GM18909 (cell line): Measurements from ENCODE around the gene TBC1D16.
"Not testable (repeated sequence)": the region's sequence is repeated elsewhere in the genome, so short reads cannot be mapped to it uniquely, and the experiment has no call there.

Source experiments
- ATAC-seq: cut with Tn5 transposase; IDR thresholded peaks from one replicate; pipeline ENCODE4 v1.9.1; 2021; ENCODE audit warnings: mild to moderate bottlenecking; ENCODE audit not compliant: unreplicated experiment, poor library complexity

TBC1D16 gene

DNA sequence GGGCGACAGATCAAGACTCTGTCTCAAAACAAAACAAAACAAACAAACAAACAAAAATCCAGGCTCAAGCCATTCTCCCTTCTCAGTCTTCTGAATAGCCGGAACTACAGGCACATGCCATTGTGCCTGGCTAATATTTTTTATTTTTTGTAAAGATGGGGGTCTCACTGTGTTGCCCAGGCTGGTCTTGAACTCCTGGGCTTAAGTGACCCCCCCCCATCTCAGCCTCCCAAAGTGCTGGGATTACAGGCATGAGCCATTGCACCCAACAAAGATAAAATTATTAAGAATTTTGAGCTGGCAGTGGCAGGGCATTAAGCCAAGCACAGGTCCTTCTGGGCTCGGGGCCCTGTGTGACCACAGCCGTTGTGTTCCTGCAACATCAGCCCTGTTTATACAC, 126.6 kb downstream of the TBC1D16 start:
- no peak for ATAC-seq

DNA sequence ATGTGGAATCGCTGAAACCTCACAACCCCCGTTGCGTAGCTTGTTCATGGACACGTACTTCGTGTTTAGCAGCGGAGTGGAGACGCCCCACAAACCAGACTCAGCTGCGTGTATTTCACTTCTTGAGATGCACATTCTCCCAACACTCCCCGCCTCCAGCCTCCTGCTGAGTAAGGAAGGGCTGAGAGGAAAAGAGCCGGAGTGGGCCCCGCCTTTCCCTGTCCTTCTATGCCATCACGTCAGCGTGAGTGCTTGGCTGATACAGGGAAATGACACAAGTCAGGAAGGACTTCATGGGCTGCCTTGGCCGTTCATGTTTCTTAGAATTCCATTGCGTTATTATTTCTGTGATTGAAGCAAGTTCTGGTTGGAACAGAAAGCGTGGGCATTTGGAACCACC, 127.8 kb downstream of the TBC1D16 start:
- ATAC-seq = no peak

DNA sequence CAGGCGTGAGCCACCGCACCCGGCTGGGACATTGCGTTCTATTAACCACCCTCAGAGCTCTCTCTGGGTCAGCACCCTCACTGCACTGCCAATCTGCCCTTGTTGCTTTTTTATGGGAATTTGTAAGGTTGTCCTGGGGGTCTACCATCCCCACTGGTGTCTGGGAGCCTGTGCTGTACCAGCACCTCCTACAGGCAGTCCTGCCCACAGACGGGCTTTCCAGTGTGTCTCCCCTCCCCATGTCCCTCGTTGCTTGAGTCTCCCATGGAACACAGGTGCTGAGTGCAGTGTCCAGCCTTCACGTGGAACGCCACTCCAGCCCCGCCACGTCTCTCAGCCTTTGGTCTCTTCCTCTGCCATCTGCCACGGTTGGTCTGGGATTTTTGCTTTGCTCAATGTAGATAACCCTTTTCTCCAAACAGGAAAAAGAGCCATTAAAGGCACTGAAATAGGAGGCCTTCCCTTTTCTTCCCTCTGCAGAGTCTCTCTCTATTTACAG, 128.4 kb downstream of the TBC1D16 start:
- no peak for ATAC-seq

DNA sequence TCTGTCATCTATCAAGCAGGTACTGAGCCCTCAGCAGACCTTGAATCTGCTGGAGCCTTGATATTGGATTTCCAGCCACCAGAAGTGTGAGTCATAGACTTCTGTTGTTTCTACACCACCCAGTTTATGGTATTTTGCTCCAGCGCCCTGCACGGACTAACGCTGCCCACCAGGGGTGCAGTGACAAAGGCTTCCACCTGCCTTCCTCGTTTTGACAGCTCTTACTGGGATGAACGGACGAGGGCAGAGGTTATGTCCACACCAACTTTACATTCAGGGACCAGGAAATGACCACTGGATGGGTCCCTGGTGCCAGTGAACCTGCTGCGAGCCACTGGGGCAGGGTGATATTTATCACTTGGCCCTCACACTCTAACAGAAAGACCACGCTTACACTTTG, 129.8 kb downstream of the TBC1D16 start:
- ATAC-seq = no peak

DNA sequence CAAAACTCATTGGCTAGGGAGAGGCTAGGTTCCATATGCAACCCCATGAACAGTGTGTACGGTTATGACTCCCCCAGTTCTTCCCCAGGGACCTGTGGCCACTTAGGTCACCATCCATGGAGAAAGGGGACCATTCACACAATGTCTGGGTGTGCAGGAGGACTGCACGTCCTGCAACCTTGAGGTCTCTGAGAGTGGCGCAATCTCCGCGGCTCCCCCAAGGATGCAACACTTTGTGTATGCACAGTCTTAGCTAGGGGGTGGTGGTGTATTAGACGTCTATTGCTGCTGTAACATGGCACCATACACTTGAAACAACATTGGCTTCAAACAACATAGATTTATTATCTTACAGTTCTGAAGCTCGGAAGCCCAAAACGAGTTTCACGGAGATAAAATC, 130.8 kb downstream of the TBC1D16 start:
- ATAC-seq = no peak

DNA sequence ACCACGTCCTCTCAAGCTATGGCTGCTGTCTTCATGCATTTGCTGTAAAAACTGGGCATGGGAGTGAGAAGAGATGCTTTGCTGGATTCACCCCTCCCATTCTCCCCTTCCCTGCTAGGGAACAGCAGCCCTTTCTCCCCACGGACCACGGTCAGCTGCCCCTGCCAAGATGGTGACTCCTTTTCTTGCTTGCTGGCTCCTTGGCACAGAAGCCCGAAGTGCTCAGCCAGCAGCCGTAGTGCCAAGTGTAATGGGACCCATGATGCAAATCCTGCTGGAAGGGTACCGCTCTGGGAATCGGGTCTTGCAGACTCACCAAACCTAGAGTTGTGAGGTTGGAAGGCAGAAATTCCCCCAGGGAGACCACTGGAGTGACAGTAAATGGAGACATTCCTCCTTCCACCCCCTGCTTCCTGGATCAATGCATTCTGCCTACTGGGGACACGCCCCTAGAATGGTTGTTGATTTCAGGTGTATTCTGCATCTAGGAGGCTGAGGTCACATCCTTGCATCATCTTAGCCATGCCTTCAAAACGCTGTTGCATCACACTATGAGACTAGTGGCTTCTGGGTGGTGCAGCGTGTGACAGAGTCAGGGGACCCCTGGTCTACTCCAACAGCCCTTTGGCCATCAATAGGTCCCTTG, 133.4 kb downstream of the TBC1D16 start:
- ATAC-seq = no peak

DNA sequence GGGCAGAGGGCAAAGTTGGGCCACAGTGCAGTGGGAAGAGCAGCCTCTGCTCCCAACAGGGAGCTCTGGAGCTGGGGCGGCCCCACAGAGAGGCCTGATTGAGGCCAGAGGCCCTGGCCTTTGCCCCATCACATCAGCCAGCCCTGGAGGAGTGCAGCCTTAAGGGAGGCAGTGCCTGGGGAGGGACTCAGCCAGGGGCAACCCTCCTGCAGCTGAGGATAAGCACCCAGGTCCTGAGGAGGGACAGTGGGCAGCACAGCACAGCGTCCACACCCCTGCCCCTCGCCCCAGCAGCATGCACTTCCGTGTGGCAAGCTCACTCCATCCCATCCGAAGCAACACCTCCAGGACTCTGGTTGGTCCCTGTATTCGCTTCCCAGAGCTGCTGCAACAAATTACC, 134.5 kb downstream of the TBC1D16 start:
- no peak for ATAC-seq

DNA sequence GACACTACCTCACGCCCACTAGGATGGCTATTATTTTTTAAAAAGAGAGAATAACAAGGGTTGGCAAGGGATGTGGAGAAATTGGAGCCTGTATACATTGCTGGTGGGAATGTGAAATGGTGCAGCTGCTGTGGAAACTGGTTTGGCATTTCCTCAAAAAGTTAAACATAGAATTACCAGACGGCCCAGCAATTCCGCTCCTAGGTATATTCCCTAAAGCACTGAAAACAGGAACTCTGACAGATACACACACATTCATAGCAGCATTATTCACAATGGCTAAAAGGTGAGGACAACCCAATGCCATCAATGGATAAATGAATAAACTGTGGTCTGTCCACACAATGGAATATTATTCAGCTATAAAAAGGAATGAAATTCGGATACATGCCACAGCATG, 136.1 kb downstream of the TBC1D16 start:
- no peak for ATAC-seq

DNA sequence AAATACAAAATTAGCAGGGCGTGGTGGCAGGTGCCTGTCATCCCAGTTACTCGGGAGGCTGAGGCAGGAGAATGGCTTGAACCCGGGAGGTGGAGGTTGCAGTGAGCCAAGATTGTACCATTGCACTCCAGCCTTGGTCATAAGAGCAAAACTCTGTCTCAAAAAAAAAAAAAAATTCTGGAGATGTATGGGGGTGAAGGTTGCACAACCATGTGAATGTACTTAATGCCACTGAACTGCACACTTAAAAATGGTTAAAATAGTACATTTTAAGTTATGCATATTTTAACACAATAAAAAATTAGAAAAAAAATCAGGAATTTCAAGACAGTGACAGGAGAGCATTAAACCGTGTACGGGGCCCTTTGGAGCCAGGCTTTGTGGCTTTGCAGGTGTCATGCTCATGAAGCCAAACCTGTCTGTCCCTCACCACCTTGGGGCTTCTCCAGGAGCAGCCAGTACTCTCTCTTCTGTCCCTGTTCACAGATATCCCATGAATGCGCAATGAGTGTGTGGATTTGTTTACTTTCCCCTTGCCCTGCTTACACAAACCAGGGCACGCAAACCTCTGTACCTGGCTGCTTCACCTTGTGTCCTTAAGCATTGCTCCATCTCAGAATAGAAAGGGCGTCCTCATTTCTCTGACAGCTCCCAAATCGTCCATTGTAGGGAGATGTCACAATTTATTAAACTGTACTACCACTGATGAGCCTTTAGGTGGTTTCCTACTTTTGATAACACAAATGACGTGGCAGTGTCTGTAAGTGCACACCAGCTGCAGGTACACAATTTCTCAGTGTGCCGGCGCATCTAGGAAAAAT, 138.2 kb downstream of the TBC1D16 start:
- ATAC-seq = no peak

DNA sequence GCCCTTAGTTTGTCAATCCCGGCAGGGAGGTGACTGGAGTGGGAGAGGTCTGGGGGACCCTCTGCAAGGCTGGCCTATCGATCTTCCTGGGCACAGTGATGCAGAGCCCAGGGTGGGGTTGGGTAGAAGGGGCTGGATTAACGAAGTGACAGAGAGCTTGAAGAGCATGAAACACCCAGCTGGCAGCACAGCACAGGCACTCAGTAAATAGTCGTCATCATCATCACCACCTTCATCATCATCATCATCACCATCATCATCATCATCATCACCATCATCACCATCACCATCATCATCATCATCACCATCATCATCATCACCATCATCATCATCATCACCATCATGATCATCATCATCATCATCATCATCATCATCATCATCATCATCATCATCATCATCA, 142.2 kb downstream of the TBC1D16 start:
- not testable (repeated sequence) for ATAC-seq

DNA sequence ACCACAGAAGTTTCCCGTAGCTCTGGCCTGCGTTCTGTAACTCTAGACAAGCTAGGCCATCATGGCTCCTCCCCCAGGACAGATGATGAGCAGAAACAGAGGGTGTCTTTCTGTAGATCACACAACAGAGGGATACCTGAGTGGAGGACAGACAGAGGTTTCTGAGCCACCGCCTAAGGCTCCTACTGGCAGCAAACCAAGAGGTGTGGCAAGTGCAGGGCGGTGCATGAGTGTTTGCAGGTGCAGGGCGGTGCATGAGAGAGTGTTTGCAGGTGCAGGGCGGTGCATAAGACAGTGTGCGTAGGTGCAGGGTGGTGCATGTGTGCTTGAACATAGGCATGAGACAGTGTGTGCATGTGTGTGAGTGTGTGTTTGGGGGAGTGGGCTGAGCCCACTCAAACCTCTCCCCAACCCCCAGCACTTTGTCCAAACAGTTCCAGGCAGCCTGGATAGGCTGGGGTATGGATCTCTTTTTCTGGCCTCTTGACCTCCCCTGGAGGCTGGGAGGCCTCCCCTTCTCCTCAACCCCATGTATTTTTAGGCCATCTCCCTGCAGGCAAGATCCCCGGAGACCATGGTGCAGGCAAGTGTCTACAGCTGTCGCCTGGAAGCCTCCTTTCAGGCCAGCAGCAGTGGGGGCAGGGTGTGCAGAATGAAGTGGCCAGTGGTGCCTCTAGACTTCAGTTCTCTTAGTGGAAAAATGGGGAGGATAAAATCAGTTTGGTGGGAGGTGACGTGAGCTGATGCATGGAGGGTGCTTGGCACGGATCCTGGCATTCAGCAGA, 143.0 kb downstream of the TBC1D16 start:
- no peak for ATAC-seq

DNA sequence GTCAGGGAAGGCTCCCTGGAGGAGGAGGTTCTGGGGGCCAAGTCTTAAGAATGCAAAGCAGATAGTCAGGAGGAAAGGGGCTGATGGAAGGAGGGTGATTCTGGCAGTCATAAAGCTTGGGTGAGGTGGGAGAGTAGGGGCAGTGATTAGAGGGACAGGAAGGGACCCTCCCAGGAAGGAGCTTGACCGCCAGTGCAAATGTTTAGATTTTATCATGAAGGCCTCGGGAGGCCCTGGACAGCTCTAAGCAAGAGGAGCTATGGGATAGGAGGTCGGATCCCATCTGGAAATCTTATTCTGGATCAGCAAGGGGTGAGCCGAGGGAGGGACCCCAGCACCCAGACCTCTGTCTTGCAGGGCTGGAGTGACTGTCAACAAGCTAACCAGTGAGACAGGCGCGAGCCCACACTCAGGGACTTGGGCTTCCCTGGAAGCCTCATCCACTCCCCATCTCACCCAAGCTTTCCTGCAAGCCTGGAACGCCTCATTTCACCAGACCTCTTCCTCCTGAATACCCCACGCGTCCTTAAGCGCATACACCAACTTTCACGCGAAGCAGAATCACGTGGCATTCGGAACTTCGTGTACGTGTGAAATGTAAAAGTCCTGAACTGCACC, 144.4 kb downstream of the TBC1D16 start:
- ATAC-seq = no peak

DNA sequence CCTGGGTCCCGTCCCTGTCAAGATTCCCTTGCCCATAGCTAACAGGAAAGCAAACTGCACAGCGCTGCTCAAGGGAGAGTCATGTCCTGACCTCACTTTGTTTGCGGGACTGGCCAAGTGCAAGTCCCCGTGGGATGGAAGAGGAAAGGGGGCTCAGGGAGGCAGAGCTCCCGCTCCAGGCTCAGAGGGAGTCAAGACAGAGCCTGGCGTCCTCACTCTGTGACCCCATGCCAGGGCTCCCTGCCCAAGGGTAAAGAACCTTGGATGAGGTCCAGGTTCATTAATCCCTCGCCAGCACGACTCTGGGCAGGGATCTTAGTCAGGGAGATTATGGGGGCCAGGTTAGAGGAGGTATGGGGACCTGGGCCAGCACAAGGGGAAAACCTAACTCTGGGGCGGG, 145.0 kb downstream of the TBC1D16 start:
- ATAC-seq = no peak

DNA sequence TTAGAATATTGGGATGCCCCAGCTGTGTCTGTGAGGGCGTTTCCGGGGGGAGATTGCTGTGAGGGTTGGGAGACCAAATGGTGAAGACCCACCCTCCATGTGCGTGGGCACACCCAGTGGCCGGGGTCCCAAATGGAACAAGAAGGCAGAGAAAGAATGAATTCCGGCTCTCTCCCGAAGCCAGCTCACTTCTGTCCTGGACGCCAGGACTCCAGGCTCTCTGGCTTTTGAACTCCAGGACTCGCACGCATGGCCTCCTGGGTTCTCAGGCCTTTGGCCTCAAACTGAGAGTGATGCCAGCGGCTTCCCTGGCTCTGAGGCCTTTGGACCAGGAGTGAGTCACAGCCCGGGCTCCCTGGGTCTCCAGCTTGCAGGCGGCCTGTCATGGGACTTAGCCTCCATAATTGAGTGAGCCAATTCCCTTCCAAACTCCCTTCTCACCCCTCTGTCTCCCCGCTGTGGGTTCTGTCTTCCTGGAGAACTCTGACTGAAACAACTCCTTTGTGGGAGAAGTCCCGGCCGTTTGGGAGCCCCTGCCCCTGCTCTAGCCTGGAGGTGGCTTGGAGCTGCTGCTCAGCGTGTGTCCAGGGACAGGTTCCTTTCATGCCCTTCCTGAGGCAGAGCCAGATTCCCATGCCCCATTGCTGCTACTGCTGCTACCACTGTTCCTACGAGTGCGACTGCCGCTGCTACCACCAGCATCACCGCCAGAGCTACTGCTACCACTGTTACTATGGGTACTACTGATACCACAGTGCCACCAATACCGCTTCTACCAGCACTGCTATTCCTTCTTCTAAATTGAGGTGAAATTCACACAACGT, 146.6 kb downstream of the TBC1D16 start:
- ATAC-seq = no peak

DNA sequence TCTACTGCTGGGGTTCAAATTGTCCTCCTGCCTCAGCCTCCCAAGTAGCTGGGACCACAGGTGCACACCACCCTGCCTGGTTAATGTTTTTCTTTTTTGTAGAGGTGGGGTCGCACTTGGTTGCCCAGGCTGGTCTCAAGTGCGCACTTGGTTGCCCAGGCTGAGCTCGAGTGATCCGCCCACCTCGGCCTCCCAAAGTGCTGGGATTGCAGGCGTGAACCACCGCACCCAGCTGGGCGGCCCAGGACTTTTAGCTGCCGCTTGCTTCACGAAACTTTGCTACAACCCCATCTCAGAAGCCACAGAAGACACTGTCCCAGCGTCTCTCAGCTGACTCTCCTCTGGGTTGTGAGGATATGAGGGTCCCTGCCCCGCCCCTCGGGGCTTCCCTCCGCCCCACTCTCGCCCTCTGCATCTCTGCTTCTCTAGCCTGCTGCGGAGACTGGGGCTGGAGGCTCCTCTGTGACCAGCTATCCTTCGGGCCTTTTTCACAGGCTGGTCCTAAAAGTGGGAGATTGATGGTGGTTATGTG, 147.6 kb downstream of the TBC1D16 start:
- no peak for ATAC-seq

DNA sequence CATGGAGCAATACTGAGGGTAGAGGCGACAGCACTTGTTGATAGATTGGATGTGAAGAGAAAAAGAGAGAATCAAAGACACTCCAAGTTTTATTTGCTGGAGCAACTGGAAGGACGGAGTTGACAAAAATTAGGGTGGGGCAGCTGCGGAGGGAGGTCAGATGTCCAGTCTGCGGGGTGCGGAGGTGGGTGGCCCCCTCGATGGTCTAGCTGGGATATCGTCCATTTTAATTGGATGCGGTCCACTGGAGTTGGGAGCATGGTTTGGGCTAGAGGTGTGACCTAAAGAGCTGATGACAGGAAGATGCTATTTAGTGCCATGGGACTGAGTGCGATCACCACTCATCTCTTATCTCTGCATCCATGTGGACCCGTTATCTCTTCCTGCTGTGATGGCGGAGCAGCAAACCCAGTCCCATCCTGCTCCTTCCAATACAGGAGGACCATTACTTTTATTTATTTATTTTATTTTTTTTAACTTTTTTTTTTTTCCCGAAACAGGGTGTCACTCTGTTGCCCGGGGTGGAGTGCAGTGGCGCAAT, 148.2 kb downstream of the TBC1D16 start:
- no peak for ATAC-seq

DNA sequence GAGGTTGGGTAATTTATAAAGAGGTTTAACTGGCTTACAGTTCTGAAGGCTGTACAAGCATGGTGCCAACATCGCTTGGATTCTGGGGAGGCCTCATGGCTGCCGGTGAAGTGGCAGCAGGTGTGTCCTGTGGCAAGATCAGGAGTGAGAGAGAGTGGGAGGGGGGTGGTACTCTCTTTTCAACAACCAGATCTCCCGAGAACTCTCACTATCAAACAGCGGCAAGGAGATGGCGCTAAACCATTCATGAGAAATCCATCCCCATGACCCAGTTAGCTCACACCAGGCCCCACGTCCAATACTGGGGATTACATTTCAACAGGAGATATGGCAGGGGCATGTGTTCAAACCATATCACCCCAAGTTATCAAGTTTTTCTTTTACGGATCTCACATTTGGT, 152.5 kb downstream of the TBC1D16 start:
- ATAC-seq = no peak
